Right atrium auricular region (tissue), 2 donors: ENCODE results near the gene TRIM72. TPM values are rescaled to one million over a fixed set of nuclear protein-coding genes. Genes with fewer than 3 reads are reported as not detected.
A peak's percentile ranks its signal among the peaks of the same experiment; 100 is the strongest.

ENCODE experiments used
- DNase-seq: peaks from one replicate; pipeline ENCODE4 v3.0.0-alpha.2; 2019; ENCODE audit warnings: low spot score
- H3K27ac ChIP-seq, 2 donors: fragments of 200-600 bp; sonication (generic); 1 replicate in 1 of 2; 2 replicates in 1 of 2; pipeline ENCODE4 v1.5.1; 2016 to 2019
- H3K27me3 ChIP-seq, 2 donors: fragments of 200-600 bp; sonication (generic); one replicate each; pipeline versions ENCODE4 v1.5.1 to v1.6.0; 2017 to 2019
- H3K36me3 ChIP-seq: fragments of 200-600 bp; sonication (generic); one replicate; pipeline ENCODE4 v1.5.1; 2016
- H3K4me1 ChIP-seq, 2 donors: fragments of 200-600 bp; sonication (generic); one replicate each; pipeline versions ENCODE4 v1.5.1 to v1.6.0; 2017 to 2019
- H3K4me3 ChIP-seq, 2 donors: fragments of 200-600 bp; sonication (generic); 1 replicate in 1 of 2; 2 replicates in 1 of 2; pipeline ENCODE4 v1.5.1; 2017 to 2019; ENCODE audit warnings: mild to moderate bottlenecking in 1 of 2, moderate library complexity in 1 of 2
- H3K9me3 ChIP-seq, 2 donors: fragments of 200-600 bp; sonication (generic); one replicate each; pipeline ENCODE4 v1.5.1; 2019
- total RNA-seq, 2 donors: library from RNA; depleted of rRNA; stranded (reverse); fragments of >200 nt; gene quantifications; one replicate each; pipeline ENCODE4 v1.1.0, GENCODE V29; 2016
- TF ChIP-seq, protein P1 (sequence below), 2 donors: fragments of 200-600 bp; sonication (generic); IDR thresholded peaks; one replicate each; pipeline ENCODE4 v1.5.1; 2019; ENCODE audit warnings: antibody characterized with exemption in 2 of 2

TRIM72 gene
- total RNA-seq, 2 donors from 2014 or later: 0.04 to 0.11 TPM

DNA sequence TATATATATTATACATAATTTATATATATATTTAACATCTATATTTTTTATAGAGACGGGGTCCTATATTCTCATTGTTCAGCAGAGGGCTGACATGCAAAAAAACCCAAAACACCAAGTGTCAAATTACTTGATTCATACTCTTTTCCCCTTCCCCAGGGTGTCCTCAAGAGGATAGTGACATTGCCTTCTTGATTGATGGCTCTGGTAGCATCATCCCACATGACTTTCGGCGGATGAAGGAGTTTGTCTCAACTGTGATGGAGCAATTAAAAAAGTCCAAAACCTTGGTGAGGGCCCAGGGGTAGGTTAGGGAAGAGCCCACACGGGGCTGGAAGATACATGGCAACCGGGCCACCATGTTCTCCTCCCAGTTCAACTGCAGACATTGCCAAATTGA is 56.9 kb downstream of the TRIM72 start:
- H3K4me1 ChIP-seq: no peaks in the 10 kb centered on the region
- H3K27ac ChIP-seq: no peak overlapping the region
- H3K36me3 ChIP-seq: no peaks in the 10 kb centered on the region
- no peak overlapping the region for H3K4me3 ChIP-seq
- TF ChIP-seq, protein P1, sequence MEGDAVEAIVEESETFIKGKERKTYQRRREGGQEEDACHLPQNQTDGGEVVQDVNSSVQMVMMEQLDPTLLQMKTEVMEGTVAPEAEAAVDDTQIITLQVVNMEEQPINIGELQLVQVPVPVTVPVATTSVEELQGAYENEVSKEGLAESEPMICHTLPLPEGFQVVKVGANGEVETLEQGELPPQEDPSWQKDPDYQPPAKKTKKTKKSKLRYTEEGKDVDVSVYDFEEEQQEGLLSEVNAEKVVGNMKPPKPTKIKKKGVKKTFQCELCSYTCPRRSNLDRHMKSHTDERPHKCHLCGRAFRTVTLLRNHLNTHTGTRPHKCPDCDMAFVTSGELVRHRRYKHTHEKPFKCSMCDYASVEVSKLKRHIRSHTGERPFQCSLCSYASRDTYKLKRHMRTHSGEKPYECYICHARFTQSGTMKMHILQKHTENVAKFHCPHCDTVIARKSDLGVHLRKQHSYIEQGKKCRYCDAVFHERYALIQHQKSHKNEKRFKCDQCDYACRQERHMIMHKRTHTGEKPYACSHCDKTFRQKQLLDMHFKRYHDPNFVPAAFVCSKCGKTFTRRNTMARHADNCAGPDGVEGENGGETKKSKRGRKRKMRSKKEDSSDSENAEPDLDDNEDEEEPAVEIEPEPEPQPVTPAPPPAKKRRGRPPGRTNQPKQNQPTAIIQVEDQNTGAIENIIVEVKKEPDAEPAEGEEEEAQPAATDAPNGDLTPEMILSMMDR (IDR thresholded peaks at IDR 0.05): no peak
- no peaks in the 10 kb centered on the region for H3K9me3 ChIP-seq
- H3K27me3 ChIP-seq: no peaks in the 10 kb centered on the region
- DNase-seq: no peak

- Histone ChIP-seq H3K4me1 (no peaks in the 10 kb centered on the region), H3K9me3 (no peaks in the 10 kb centered on the region), H3K27me3 (no peaks in the 10 kb centered on the region), H3K27ac (no peak overlapping the region), H3K4me3 (no peak overlapping the region), H3K36me3 (no peaks in the 10 kb centered on the region)
- DNase-seq: no peak
- TF ChIP-seq, protein P1 (IDR thresholded peaks at IDR 0.05): no peak
Observed at GRCh38 chr16:31271621-31272190, 57.8 kb downstream of the TRIM72 start.

DNA sequence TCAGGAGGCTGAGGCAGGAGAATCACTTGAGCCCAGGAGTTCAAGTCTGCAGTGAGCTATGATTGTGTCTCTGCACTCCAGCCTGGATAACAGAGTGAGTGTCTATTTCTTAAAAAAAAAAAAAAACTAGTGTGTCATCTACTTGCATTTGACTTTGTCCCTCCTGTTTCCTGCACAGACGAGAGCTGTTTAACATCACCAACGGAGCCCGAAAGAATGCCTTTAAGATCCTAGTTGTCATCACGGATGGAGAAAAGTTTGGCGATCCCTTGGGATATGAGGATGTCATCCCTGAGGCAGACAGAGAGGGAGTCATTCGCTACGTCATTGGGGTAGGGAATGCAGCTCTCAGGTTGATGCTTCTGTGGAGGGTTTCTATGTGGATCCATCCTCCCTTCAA is 59.3 kb downstream of the TRIM72 start:
- Histone ChIP-seq H3K4me1 (no peaks in the 10 kb centered on the region), H3K27ac (no peak overlapping the region), H3K27me3 (no peaks in the 10 kb centered on the region), H3K4me3 (no peak overlapping the region), H3K36me3 (no peaks in the 10 kb centered on the region), H3K9me3 (no peaks in the 10 kb centered on the region)
- DNase-seq: no peak
- TF ChIP-seq, protein P1 (IDR thresholded peaks at IDR 0.05): no peak

DNA sequence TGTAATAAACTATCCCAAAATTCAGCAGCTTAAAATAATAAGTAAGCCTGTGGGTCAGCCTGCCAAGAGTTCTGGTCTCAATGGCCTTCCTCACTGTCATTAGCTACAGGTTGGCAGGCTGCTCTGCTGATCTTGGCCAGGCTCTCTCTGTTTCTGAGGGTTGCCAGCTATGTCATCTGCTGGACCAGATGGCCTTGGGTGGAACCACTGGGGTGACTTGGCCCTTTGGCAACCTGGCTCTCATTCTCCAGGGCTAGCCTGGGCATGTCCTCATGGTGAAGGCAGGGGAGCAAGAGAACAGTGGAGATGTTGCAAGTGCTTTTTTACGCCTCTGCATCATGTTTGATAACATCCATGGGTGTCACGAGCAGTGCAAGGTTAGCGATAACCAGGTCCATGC is 59.8 kb downstream of the TRIM72 start:
- H3K9me3 ChIP-seq: no peaks in the 10 kb centered on the region
- H3K4me1 ChIP-seq: no peaks in the 10 kb centered on the region
- peak; percentile 16 for DNase-seq
- no peaks in the 10 kb centered on the region for H3K27me3 ChIP-seq
- H3K27ac ChIP-seq: no peak overlapping the region
- no peak overlapping the region for H3K4me3 ChIP-seq
- TF ChIP-seq, protein P1 (IDR thresholded peaks at IDR 0.05): no peak
- H3K36me3 ChIP-seq: no peaks in the 10 kb centered on the region

DNA sequence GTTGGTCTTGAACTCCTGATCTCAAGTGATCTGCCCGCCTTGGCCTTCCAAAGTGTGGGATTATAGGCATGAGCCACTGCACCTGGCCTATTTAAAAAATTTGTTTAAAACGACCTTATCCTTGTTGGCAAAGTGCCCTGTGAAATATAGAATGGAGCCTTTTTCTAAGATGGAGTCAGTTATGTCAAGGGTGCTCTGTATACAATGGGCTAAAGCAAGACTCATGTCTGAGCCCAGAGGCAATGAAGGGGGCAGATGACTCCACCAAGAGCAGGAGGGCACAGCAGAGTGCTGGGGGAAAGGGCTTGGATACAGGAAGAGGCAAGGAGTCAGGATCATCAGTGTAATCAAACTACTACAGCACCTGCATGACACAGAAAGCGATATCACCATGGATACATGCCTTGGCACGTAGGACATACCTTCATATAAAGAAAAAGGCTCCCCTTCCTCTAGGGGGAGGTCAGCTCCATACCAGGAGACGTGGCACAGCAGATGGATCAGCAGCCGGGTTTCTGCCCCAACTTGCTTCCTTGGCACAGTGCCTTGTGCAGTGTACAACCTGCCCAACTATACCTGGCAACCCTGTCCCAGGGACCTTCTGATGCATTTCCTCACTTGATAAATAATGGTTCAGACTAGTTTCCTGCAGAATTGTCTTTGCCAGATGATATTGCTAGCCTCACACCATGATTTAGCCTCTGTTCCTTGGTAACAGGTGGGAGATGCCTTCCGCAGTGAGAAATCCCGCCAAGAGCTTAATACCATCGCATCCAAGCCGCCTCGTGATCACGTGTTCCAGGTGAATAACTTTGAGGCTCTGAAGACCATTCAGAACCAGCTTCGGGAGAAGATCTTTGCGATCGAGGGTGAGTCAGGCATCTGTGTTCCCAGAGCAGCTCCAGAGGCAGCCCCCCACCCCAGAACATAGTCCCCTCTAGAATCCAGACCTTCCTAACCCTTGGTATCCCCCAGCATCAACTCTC is 61.2 kb downstream of the TRIM72 start:
- peak; percentile 13 for DNase-seq
- Histone ChIP-seq H3K27ac (no peak overlapping the region), H3K27me3 (no peaks in the 10 kb centered on the region), H3K4me1 (no peaks in the 10 kb centered on the region), H3K4me3 (no peak overlapping the region), H3K36me3 (no peaks in the 10 kb centered on the region), H3K9me3 (no peaks in the 10 kb centered on the region)
- TF ChIP-seq, protein P1 (IDR thresholded peaks at IDR 0.05): no peak
